Spleen (tissue), 11 donors: ENCODE results near the gene GHRL. TPM values are rescaled to one million over a fixed set of nuclear protein-coding genes. Genes with fewer than 3 reads are reported as not detected.
A peak's percentile ranks its signal among the peaks of the same experiment; 100 is the strongest.

Experiments used
- DNase-seq: peaks from one replicate; pipeline ENCODE4 v3.0.0-alpha.2; 2020
- H3K27ac ChIP-seq, 8 donors: fragments of 200-600 bp; sonication (generic) in 7 of 8; 1 replicate in 4 of 8; 2 replicates in 4 of 8; pipeline versions ENCODE4 v1.5.0 to v1.8.0; 2016 to 2021; ENCODE audit warnings: inconsistent platforms in 4 of 8, mild to moderate bottlenecking in 4 of 8, moderate library complexity in 1 of 8
- H3K27me3 ChIP-seq, 7 donors: fragments of 200-600 bp; sonication (generic) in 6 of 7; replicated peaks in 1 of 7; 1 replicate in 4 of 7; 2 replicates in 3 of 7; pipeline versions ENCODE4 v1.5.0 to v1.8.0; 2016 to 2021; ENCODE audit warnings: inconsistent platforms in 3 of 7, mild to moderate bottlenecking in 1 of 7
- H3K36me3 ChIP-seq, 6 donors: fragments of 200-600 bp; sonication (generic) in 5 of 6; 1 replicate in 4 of 6; 2 replicates in 2 of 6; pipeline versions ENCODE4 v1.5.0 to v1.8.0; 2016 to 2021; ENCODE audit warnings: inconsistent platforms in 2 of 6
- H3K4me1 ChIP-seq, 6 donors: fragments of 200-600 bp; sonication (generic) in 5 of 6; 1 replicate in 3 of 6; 2 replicates in 3 of 6; pipeline versions ENCODE4 v1.5.0 to v1.8.0; 2016 to 2021; ENCODE audit warnings: inconsistent platforms in 3 of 6
- H3K4me3 ChIP-seq, 8 donors: fragments of 200-600 bp; sonication (generic) in 7 of 8; 1 replicate in 4 of 8; 2 replicates in 4 of 8; pipeline versions ENCODE4 v1.5.0 to v1.8.0; 2016 to 2021; ENCODE audit warnings: inconsistent platforms in 4 of 8, mild to moderate bottlenecking in 4 of 8, moderate library complexity in 2 of 8
- H3K9me3 ChIP-seq, 8 donors: fragments of 200-600 bp; sonication (generic) in 7 of 8; 1 replicate in 4 of 8; 2 replicates in 4 of 8; pipeline versions ENCODE4 v1.5.0 to v1.8.0; 2016 to 2021; ENCODE audit warnings: inconsistent platforms in 4 of 8
- CTCF ChIP-seq, 11 experiments: fragments of 200-600 bp in 7 of 11; fragments of 450-650 bp in 4 of 11; sonication (generic) in 4 of 11; IDR thresholded peaks in 8 of 11; conservative IDR thresholded peaks in 3 of 11; 1 replicate in 7 of 11; 2 replicates in 4 of 11; pipeline versions ENCODE4 v1.4.0 to v1.8.0; 2016 to 2021; ENCODE audit warnings: antibody characterized with exemption in 11 of 11, inconsistent platforms in 4 of 11, mild to moderate bottlenecking in 1 of 11
- POLR2A ChIP-seq, 3 donors: fragments of 450-650 bp; IDR thresholded peaks; one replicate each; pipeline ENCODE4 v1.5.1; 2017; ENCODE audit warnings: antibody characterized with exemption in 3 of 3, mild to moderate bottlenecking in 1 of 3
- POLR2AphosphoS5 ChIP-seq, 3 donors: sonication (generic); formaldehyde crosslinking; IDR thresholded peaks; one replicate each; pipeline ENCODE4 v1.5.1; 2017; ENCODE audit warnings: antibody characterized with exemption in 3 of 3
- WGBS, 5 donors: extraction: QIAGEN DNeasy Blood & Tissue Kit in 3 of 5; methylation state at CpG; one replicate each; pipeline versions ENCODE4 v1.1.5 to v1.1.7; 2013 to 2018; 5-methylcytosine and 5-hydroxymethylcytosine counted together
- intact Hi-C: fragments of 100-400 bp; cut with DNase I; formaldehyde crosslinking; loops from one replicate; pipeline ENCODE4 v1.15.0; 2023; ENCODE audit warnings: low total_unique reads
- polyA plus RNA-seq, 3 donors: library from polyadenylated mRNA; stranded (reverse); fragments of 200-250 nt; gene quantifications; one replicate each; pipeline ENCODE4 v1.2.1, GENCODE V29; 2013
- total RNA-seq, 7 donors: library from RNA; depleted of rRNA in 3 of 7; stranded (reverse); fragments of >200 nt in 3 of 7; fragmentation: NEBNext Ultra II Directional in 4 of 7; extraction: Animal tissue kit (Norgen Biotek cat#: 25700) in 4 of 7; gene quantifications; one replicate each; pipeline versions ENCODE4 v1.1.0 to v1.2.1, GENCODE V29; 2016 to 2021
- donor health status: healthy with polysubstance abuse.
- donor health status: DM: no; HTN: no; CAD: no; lungs with moderate emphysema.
- donor health status: DM: no; HTN: no; CAD: no.
- donor health status: Bipolar disorder and iron deficiency.
- donor health status: healthy.
- donor health status: DM: no; HTN: no; CAD: no.
- donor health status: DM: yes; HTN: yes; CAD: no.

Gene GHRL
- total and polyA plus RNA-seq, 10 donors = 1.1 to 8.0 (median 4.0) TPM

GRCh38 chr3:10337323-10338163 is 44.8 kb upstream of the GHRL start:
- WGBS, 5 donors = 75 to 86% (median 80%) methylated on average over 4 to 20 of the region's 20 CpGs
- intact Hi-C loops = no loop called here
- DNase-seq = peak; percentile 54
- TF ChIP-seq POLR2AphosphoS5 (IDR thresholded peaks at IDR 0.05) (no peak), CTCF (IDR thresholded peaks at IDR 0.05 in 8 of 11, conservative IDR thresholded peaks at IDR 0.05 in 3 of 11) (no peak), POLR2A (IDR thresholded peaks at IDR 0.05) (no peak)
- H3K27ac ChIP-seq = no peak overlapping the region
- no peaks in the 10 kb centered on the region for H3K36me3 ChIP-seq
- no peaks in the 10 kb centered on the region for H3K9me3 ChIP-seq
- no peak overlapping the region for H3K4me3 ChIP-seq
- H3K27me3 ChIP-seq = peaks cover 0 to 3% (median 0%) of the 10 kb centered on the region in 7 donors
- H3K4me1 ChIP-seq = peaks cover 0 to 6% (median 0%) of the 10 kb centered on the region in 6 donors

- Histone ChIP-seq H3K9me3 (no peaks in the 10 kb centered on the region), H3K27me3 (no peaks in the 10 kb centered on the region), H3K27ac (no peak overlapping the region), H3K4me1 (peaks cover 0 to 6% (median 0%) of the 10 kb centered on the region in 6 donors), H3K4me3 (no peak overlapping the region), H3K36me3 (no peaks in the 10 kb centered on the region)
- intact Hi-C loops = no loop called here
- peak; percentile 65 for DNase-seq
- no peak for TF ChIP-seq POLR2AphosphoS5 (IDR thresholded peaks at IDR 0.05)
- no peak for TF ChIP-seq CTCF (IDR thresholded peaks at IDR 0.05 in 8 of 11, conservative IDR thresholded peaks at IDR 0.05 in 3 of 11)
- no peak for TF ChIP-seq POLR2A (IDR thresholded peaks at IDR 0.05)
- 87 to 97% (median 88%) methylated on average over 8 to 11 of the region's 11 CpGs for WGBS, 5 donors
These were observed 44.0 kb upstream of the GHRL start for GRCh38 chr3:10336761-10337160.

GRCh38 chr3:10335871-10336622 is 43.3 kb upstream of the GHRL start:
- DNase-seq = no peak
- H3K9me3 ChIP-seq = no peaks in the 10 kb centered on the region
- peaks cover 0 to 6% (median 0%) of the 10 kb centered on the region in 6 donors for H3K4me1 ChIP-seq
- intact Hi-C loops = no loop called here
- H3K27me3 ChIP-seq = no peaks in the 10 kb centered on the region
- TF ChIP-seq CTCF (IDR thresholded peaks at IDR 0.05 in 8 of 11, conservative IDR thresholded peaks at IDR 0.05 in 3 of 11) = no peak
- TF ChIP-seq POLR2A (IDR thresholded peaks at IDR 0.05) = no peak
- no peak for TF ChIP-seq POLR2AphosphoS5 (IDR thresholded peaks at IDR 0.05)
- H3K27ac ChIP-seq = no peak overlapping the region
- H3K36me3 ChIP-seq = no peaks in the 10 kb centered on the region
- WGBS, 5 donors = 87 to 91% (median 89%) methylated on average over 26 to 29 of the region's 29 CpGs
- H3K4me3 ChIP-seq = no peak overlapping the region
